ENCODE results near the gene SLC35E2B.
"Not testable (repeated sequence)": the region's sequence is repeated elsewhere in the genome, so short reads cannot be mapped to it uniquely, and the experiment has no call there.

GRCh38 chr1:1634613-1635012, 58.0 kb downstream of the SLC35E2B start:
- TF ChIP-seq CTCF, POLR2AphosphoS5, POLR2A (IDR thresholded peaks at IDR 0.05): not testable (repeated sequence)
